ENCODE results near the gene FER1L5. TPM values are rescaled to one million over a fixed set of nuclear protein-coding genes. Genes with fewer than 3 reads are reported as not detected.

FER1L5 gene
- total RNA-seq, 2 experiments from 2014 or later, result not detected

DNA sequence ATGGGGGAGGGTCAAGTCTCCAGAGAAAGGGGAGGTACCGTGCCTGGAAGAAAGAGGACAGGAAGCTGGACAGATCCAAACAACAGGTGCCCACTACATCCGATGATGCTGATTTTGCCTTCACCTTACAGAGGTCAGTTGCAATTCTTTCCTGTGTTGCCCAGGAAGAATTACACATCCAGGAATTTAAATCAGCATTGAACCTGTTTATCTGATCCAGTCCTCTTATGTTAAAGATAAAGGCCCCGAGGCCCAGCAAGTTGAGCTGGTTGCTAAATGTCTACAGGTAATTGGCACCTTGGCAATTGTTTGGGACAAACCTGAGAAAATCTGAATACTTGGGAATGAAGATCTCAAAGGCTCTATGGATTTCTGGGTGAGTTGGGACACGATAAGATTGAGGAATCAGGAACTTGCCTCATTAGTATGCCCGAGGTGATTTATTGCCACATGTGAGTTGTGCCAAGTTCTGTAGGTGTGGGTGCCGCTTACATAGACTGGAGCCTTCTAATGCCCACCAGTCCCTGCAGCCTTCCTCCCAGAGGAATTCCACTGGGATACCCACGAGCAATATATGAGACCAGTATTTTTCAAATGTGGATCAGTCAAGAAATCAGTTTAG lies 111.2 kb downstream of the FER1L5 start:
- Histone ChIP-seq H3K9me3 (ENCODE audit: control insufficient read depth in 1 of 2, insufficient read depth in 1 of 2, low read length in 2 of 2) (no peaks in the 10 kb centered on the region), H3K4me3 (ENCODE audit: low read length) (no peak overlapping the region), H3K27me3 (ENCODE audit: control insufficient read depth in 1 of 2, insufficient read depth in 2 of 2, low read length in 2 of 2) (no peaks in the 10 kb centered on the region), H3K27ac (ENCODE audit: low read depth in 1 of 2, low read length in 2 of 2) (no peak overlapping the region), H3K4me1 (ENCODE audit: insufficient read depth, low read length) (no peaks in the 10 kb centered on the region), H3K36me3 (ENCODE audit: insufficient read depth, low read length) (no peaks in the 10 kb centered on the region)
- Mint-ChIP-seq H3K36me3 (ENCODE audit: low read depth) (no peaks in the 10 kb centered on the region), H3K9me3 (no peaks in the 10 kb centered on the region), H3K27ac (no peak overlapping the region), H3K27me3 (no peaks in the 10 kb centered on the region), H3K4me3 (no peak overlapping the region), H3K4me1 (ENCODE audit: low read depth) (no peaks in the 10 kb centered on the region)
- ATAC-seq (ENCODE audit: poor library complexity) (no peak), DNase-seq (no peak)
- POLR2A ChIA-PET, result no interaction called here
- TF ChIP-seq, protein P1, sequence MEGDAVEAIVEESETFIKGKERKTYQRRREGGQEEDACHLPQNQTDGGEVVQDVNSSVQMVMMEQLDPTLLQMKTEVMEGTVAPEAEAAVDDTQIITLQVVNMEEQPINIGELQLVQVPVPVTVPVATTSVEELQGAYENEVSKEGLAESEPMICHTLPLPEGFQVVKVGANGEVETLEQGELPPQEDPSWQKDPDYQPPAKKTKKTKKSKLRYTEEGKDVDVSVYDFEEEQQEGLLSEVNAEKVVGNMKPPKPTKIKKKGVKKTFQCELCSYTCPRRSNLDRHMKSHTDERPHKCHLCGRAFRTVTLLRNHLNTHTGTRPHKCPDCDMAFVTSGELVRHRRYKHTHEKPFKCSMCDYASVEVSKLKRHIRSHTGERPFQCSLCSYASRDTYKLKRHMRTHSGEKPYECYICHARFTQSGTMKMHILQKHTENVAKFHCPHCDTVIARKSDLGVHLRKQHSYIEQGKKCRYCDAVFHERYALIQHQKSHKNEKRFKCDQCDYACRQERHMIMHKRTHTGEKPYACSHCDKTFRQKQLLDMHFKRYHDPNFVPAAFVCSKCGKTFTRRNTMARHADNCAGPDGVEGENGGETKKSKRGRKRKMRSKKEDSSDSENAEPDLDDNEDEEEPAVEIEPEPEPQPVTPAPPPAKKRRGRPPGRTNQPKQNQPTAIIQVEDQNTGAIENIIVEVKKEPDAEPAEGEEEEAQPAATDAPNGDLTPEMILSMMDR (IDR thresholded peaks at IDR 0.05), result no peak
- intact Hi-C loops (cut with DNase I, micrococcal nuclease), result no loop called here
- CTCF ChIA-PET, result interaction anchor here (1.2 kb wide), 1 partner anchor 9 kb away, joined by 3 read pairs; no protein-coding TSS in a partner anchor

DNA sequence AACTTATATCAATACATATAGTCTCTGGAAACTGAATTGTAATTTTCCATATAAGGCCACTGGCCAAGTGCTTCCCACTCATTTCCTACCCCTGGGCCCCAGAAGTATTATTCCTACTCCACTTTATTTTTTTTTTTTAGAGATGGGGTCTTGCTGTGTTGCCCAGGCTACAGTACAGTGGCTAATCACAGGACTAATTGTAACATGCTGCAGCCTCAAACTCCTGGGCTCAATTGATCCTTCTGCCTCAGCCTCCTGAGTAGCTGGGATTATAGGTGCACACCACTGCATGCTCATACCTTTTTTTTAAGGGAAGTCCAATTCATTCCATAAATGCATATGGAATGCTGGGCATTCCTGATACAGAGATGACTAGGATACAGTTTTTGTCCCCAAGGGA lies 111.8 kb downstream of the FER1L5 start:
- no peaks in the 10 kb centered on the region for H3K36me3 Mint-ChIP-seq (ENCODE audit: low read depth)
- Histone ChIP-seq H3K4me3 (ENCODE audit: low read length) (no peak overlapping the region), H3K9me3 (ENCODE audit: control insufficient read depth in 1 of 2, insufficient read depth in 1 of 2, low read length in 2 of 2) (no peaks in the 10 kb centered on the region), H3K27me3 (ENCODE audit: control insufficient read depth in 1 of 2, insufficient read depth in 2 of 2, low read length in 2 of 2) (no peaks in the 10 kb centered on the region), H3K36me3 (ENCODE audit: insufficient read depth, low read length) (no peaks in the 10 kb centered on the region), H3K27ac (ENCODE audit: low read depth in 1 of 2, low read length in 2 of 2) (no peak overlapping the region), H3K4me1 (ENCODE audit: insufficient read depth, low read length) (peaks cover 5% of the 10 kb centered on the region)
- DNase-seq, result no peak
- no peak for ATAC-seq (ENCODE audit: poor library complexity)
- H3K4me1 Mint-ChIP-seq (ENCODE audit: low read depth), result peaks cover 3% of the 10 kb centered on the region
- no peaks in the 10 kb centered on the region for H3K27me3 Mint-ChIP-seq
- no peak overlapping the region for H3K27ac Mint-ChIP-seq
- POLR2A ChIA-PET, result no interaction called here
- TF ChIP-seq, protein P1 (IDR thresholded peaks at IDR 0.05), result no peak
- H3K4me3 Mint-ChIP-seq, result no peak overlapping the region
- no peaks in the 10 kb centered on the region for H3K9me3 Mint-ChIP-seq
- intact Hi-C loops (cut with DNase I, micrococcal nuclease), result no loop called here
- CTCF ChIA-PET, result interaction anchor here (1.2 kb wide), 1 partner anchor 9 kb away, joined by 3 read pairs; no protein-coding TSS in a partner anchor

Other genes with a start within 250 kb of the FER1L5 start
- gene NEURL3, start 137.4 kb upstream of the FER1L5 start, total RNA-seq, result not detected
- gene ARID5A, start 106.0 kb upstream of the FER1L5 start, total RNA-seq, result 100 to 1,000 TPM; 326 to 342 TPM
- 10 to 100 TPM; 54.4 to 61.8 TPM for gene KANSL3, start 4.5 kb upstream of the FER1L5 start, total RNA-seq
- gene LMAN2L, start 97.3 kb downstream of the FER1L5 start, total RNA-seq, result 1 to 10 TPM; 1.1 to 1.8 TPM
- 1 to 10 TPM; 7.0 to 7.1 TPM for gene CNNM4, start 118.1 kb downstream of the FER1L5 start, total RNA-seq
- 10 to 100 TPM; 48.7 to 53.5 TPM for gene CNNM3, start 173.5 kb downstream of the FER1L5 start, total RNA-seq
- gene ANKRD23, start 201.3 kb downstream of the FER1L5 start, total RNA-seq, result 10 to 100 TPM in 1 of 2 experiments, 1 to 10 TPM in 1; 6.2 to 10.4 TPM
- 10 to 100 TPM; 17.2 to 18.3 TPM for gene ANKRD39, start 215.3 kb downstream of the FER1L5 start, total RNA-seq
- 10 to 100 TPM; 55.8 to 56.8 TPM for gene SEMA4C, start 227.3 kb downstream of the FER1L5 start, total RNA-seq